Smooth muscle cell (in vitro differentiated cells): ENCODE results near the gene LCLAT1. TPM values are rescaled to one million over a fixed set of nuclear protein-coding genes. Genes with fewer than 3 reads are reported as not detected.

Experiments used
- DNase-seq: peaks from one replicate; lab custom pipeline; 2025; ENCODE audit not compliant: unreplicated experiment; lab: John Stamatoyannopoulos, UW
- H2AFZ ChIP-seq: fragments of 200-600 bp; sonication (generic); 2 replicates; pipeline ENCODE4 v1.6.0; 2016; ENCODE audit warnings: antibody characterized with exemption, low read depth, mild to moderate bottlenecking
- H3F3A ChIP-seq: fragments of 200-600 bp; sonication (generic); 2 replicates; pipeline ENCODE4 v1.6.0; 2017; ENCODE audit warnings: antibody characterized with exemption, low read depth
- H3K27ac ChIP-seq: fragments of 200-600 bp; sonication (generic); 2 replicates; pipeline ENCODE4 v1.5.1; 2016; ENCODE audit warnings: low read depth, mild to moderate bottlenecking
- H3K27me3 ChIP-seq: fragments of 200-600 bp; sonication (generic); 2 replicates; pipeline ENCODE4 v1.6.1; 2016; ENCODE audit warnings: low read depth, mild to moderate bottlenecking
- H3K36me3 ChIP-seq: fragments of 200-600 bp; sonication (generic); 2 replicates; pipeline ENCODE4 v1.5.1; 2016; ENCODE audit warnings: low read depth
- H3K4me1 ChIP-seq: fragments of 200-600 bp; sonication (generic); 2 replicates; pipeline ENCODE4 v1.5.1; 2016; ENCODE audit warnings: low read depth
- H3K4me2 ChIP-seq: fragments of 200-600 bp; sonication (generic); 2 replicates; pipeline ENCODE4 v1.6.0; 2016; ENCODE audit warnings: mild to moderate bottlenecking
- H3K4me3 ChIP-seq: fragments of 200-600 bp; sonication (generic); 2 replicates; pipeline ENCODE4 v1.5.1; 2016; ENCODE audit warnings: mild to moderate bottlenecking
- H3K79me2 ChIP-seq: fragments of 200-600 bp; sonication (generic); 2 replicates; pipeline ENCODE4 v1.6.0; 2016; ENCODE audit warnings: low read depth, mild to moderate bottlenecking
- H3K9ac ChIP-seq: fragments of 200-600 bp; sonication (generic); 2 replicates; pipeline ENCODE4 v1.6.0; 2016; ENCODE audit warnings: low read depth
- H3K9me3 ChIP-seq: fragments of 200-600 bp; sonication (generic); replicated peaks from 2 replicates; pipeline ENCODE4 v1.5.1; 2016; ENCODE audit warnings: low read depth
- H4K20me1 ChIP-seq: fragments of 200-600 bp; sonication (generic); 2 replicates; pipeline ENCODE4 v1.6.0; 2016; ENCODE audit warnings: low read depth
- CTCF ChIP-seq: fragments of 200-600 bp; sonication (generic); IDR thresholded peaks from 2 replicates; pipeline ENCODE4 v1.5.1; 2017; ENCODE audit warnings: borderline replicate concordance, mild to moderate bottlenecking, antibody characterized with exemption; ENCODE audit not compliant: insufficient read depth, poor library complexity, severe bottlenecking
- WGBS: methylation state at CpG from one replicate; pipeline ENCODE4 v1.1.7; 2016; ENCODE audit warnings: low lambda C conversion rate; 5-methylcytosine and 5-hydroxymethylcytosine counted together
- polyA plus RNA-seq: library from polyadenylated mRNA; unstranded; fragments of >200 nt; fragmentation: Nextera tagmentation; extraction: Ambion mirVana; gene quantifications from 2 replicates; pipeline ENCODE4 v1.2.1, GENCODE V29; 2016
- total RNA-seq: library from RNA; depleted of rRNA; stranded (reverse); fragments of >200 nt; gene quantifications from 2 replicates; pipeline ENCODE4 v1.2.3, GENCODE V29; 2014

The LCLAT1 gene
- total and polyA plus RNA-seq, 2 experiments from 2014 or later: 2.6 to 11.7 TPM

DNA sequence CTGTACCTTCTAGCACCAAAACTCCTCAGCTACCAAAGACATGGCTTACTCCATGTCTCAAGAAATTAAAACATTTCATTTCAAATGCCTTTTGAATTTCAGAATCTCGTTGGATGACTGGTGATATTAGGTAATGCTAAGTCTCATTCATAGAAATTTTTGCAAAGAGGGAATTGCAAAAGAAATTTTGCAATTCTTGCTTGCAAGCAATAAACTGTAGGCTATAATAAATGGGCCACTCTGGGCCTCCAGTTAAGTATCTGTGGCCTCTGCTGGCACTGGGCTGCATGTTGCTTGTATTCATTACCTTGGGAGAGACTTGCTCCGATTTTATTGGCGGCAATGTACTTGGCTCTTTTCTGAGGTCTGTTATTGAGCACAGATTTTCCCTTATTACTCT, 2.8 kb upstream of the LCLAT1 start:
- Histone ChIP-seq H3K4me2 (no peak overlapping the region), H3K79me2 (peaks cover 26% of the 10 kb centered on the region), H4K20me1 (no peaks in the 10 kb centered on the region), H3K27me3 (no peaks in the 10 kb centered on the region), H3K9ac (no peak overlapping the region), H3F3A (no peaks in the 10 kb centered on the region), H3K4me1 (peaks cover 7% of the 10 kb centered on the region), H3K27ac (no peak overlapping the region), H2AFZ (no peak overlapping the region), H3K9me3 (no peaks in the 10 kb centered on the region), H3K4me3 (no peak overlapping the region), H3K36me3 (no peaks in the 10 kb centered on the region)
- no peak for TF ChIP-seq CTCF
- 92% methylated on average over 3 of the region's 3 CpGs for WGBS
- no peak for DNase-seq

- Histone ChIP-seq H3F3A (no peaks in the 10 kb centered on the region), H3K4me2 (no peak overlapping the region), H3K4me3 (no peak overlapping the region), H3K4me1 (peaks cover 7% of the 10 kb centered on the region), H3K27me3 (no peaks in the 10 kb centered on the region), H2AFZ (no peak overlapping the region), H3K9ac (no peak overlapping the region), H3K27ac (no peak overlapping the region), H3K9me3 (no peaks in the 10 kb centered on the region), H4K20me1 (no peaks in the 10 kb centered on the region), H3K36me3 (no peaks in the 10 kb centered on the region), H3K79me2 (peaks cover 32% of the 10 kb centered on the region)
- 87% methylated on average over 6 of the region's 6 CpGs for WGBS
- DNase-seq: no peak
- TF ChIP-seq CTCF: no peak
Measured at GRCh38 chr2:30445266-30445821, 1.7 kb upstream of the LCLAT1 start.

DNA sequence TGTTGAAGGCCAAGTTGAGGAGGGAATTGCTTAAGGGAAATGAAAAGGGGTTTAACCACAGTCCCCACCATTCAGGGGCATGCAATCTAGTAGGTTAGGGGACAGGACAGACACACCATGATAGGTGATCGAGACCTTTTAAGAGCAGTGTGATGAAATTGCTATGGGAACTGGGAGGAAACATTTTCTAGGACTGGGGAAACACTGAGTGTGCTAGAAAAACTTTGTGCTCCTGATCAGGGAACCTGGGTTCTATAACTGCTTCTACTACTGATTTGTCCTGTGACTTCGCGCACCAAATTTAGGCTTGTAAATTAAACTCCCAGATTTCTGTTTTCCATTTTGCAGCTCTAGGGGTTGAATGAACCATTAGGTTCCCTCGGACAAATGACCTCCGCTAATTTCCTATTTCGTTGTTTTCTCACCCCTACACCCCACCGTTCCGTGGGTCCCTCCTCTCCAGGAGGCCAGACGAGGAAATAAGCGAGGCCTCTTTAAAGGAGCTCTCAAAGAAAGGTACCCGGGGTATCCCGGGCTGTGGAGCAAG, 371 bp upstream of the LCLAT1 start:
- Histone ChIP-seq H3K27ac (peak overlapping the region; percentile 83), H3K4me2 (peak overlapping the region; percentile 97), H3K4me1 (peaks cover 7% of the 10 kb centered on the region), H3K79me2 (peaks cover 32% of the 10 kb centered on the region), H2AFZ (peak overlapping the region; percentile 99), H3K4me3 (peak overlapping the region; percentile 93), H4K20me1 (no peaks in the 10 kb centered on the region), H3K36me3 (no peaks in the 10 kb centered on the region), H3K9ac (peak overlapping the region; percentile 96), H3K9me3 (no peaks in the 10 kb centered on the region), H3K27me3 (no peaks in the 10 kb centered on the region), H3F3A (no peaks in the 10 kb centered on the region)
- TF ChIP-seq CTCF: no peak
- no peak for DNase-seq
- 12% methylated on average over 12 of the region's 12 CpGs for WGBS

GRCh38 chr2:30448308-30448707, 1.3 kb downstream of the LCLAT1 start:
- no peaks in the 10 kb centered on the region for H3K27me3 ChIP-seq
- H3K36me3 ChIP-seq: no peaks in the 10 kb centered on the region
- H3K4me1 ChIP-seq: peaks cover 7% of the 10 kb centered on the region
- H3K27ac ChIP-seq: no peak overlapping the region
- peaks cover 33% of the 10 kb centered on the region for H3K79me2 ChIP-seq
- no peaks in the 10 kb centered on the region for H3F3A ChIP-seq
- no peaks in the 10 kb centered on the region for H4K20me1 ChIP-seq
- TF ChIP-seq CTCF: no peak
- H3K9ac ChIP-seq: peak overlapping the region; percentile 96
- 88% methylated on average over 4 of the region's 4 CpGs for WGBS
- peak overlapping the region; percentile 93 for H3K4me3 ChIP-seq
- peak overlapping the region; percentile 97 for H3K4me2 ChIP-seq
- H3K9me3 ChIP-seq: no peaks in the 10 kb centered on the region
- DNase-seq: no peak
- peak overlapping the region; percentile 99 for H2AFZ ChIP-seq
